ENCODE data around the gene SSMEM1. TPM values are rescaled to one million over a fixed set of nuclear protein-coding genes. Genes with fewer than 3 reads are reported as not detected.
"Not testable (repeated sequence)": the region's sequence is repeated elsewhere in the genome, so short reads cannot be mapped to it uniquely, and the experiment has no call there.

SSMEM1 gene, protein sequence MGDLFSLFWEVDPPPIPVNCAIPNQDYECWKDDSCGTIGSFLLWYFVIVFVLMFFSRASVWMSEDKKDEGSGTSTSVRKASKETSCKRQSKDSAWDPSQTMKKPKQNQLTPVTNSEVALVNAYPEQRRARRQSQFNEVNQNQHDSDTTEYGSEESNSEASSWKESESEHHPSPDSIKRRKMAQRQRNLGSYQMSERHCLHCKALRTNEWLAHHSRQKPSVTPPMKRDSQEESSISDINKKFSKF
- not detected for total RNA-seq
- long read RNA-seq = 0 reads

- intact Hi-C loops (cut with DNase I) = no loop called here
- no peak for DNase-seq
- no peak for ATAC-seq
Measured at GRCh38 chr7:130207642-130208041, at the start of gene SSMEM1. SSMEM1 (plus strand) TSS chr7:130207860; CDS start chr7:130207911, 51 bp downstream.

GRCh38 chr7:130160023-130160422, 47.6 kb upstream of the SSMEM1 start:
- DNase-seq = no peak
- no peak for ATAC-seq
- intact Hi-C loops (cut with DNase I) = no loop called here

DNA sequence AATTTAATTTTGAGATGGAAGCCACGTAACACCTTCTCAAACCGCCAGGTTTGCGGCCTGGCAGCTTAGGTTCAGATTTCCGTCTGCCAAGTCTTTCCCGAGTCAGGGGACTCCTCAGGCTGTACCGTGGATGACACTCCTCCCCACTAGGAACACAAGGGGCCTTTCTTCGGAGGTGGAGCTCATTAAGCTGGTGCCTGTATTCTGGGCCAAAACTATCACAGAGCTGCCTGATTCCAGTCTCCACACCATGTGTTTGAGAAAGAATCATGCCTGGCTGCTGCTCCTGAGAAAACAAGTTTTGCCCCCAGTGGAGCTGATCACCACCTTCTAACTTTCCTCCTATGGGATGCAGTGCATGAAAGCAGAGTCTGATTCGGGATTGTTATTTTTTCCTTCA, 47.2 kb upstream of the SSMEM1 start:
- ATAC-seq (no peak), DNase-seq (no peak)
- intact Hi-C loops (cut with DNase I) = no loop called here

- no peak for DNase-seq
- ATAC-seq = no peak
- intact Hi-C loops (cut with DNase I) = no loop called here
Measured at GRCh38 chr7:130162196-130162595, 45.5 kb upstream of the SSMEM1 start.

GRCh38 chr7:130174237-130174959, 33.3 kb upstream of the SSMEM1 start:
- no peak for DNase-seq
- no peak for ATAC-seq
- intact Hi-C loops (cut with DNase I) = no loop called here

GRCh38 chr7:130178251-130178650, 29.4 kb upstream of the SSMEM1 start:
- DNase-seq = no peak
- intact Hi-C loops (cut with DNase I) = no loop called here
- no peak for ATAC-seq

- ATAC-seq = no peak
- no peak for DNase-seq
- intact Hi-C loops (cut with DNase I) = no loop called here
Measured at GRCh38 chr7:130179631-130180030, 28.0 kb upstream of the SSMEM1 start.

DNA sequence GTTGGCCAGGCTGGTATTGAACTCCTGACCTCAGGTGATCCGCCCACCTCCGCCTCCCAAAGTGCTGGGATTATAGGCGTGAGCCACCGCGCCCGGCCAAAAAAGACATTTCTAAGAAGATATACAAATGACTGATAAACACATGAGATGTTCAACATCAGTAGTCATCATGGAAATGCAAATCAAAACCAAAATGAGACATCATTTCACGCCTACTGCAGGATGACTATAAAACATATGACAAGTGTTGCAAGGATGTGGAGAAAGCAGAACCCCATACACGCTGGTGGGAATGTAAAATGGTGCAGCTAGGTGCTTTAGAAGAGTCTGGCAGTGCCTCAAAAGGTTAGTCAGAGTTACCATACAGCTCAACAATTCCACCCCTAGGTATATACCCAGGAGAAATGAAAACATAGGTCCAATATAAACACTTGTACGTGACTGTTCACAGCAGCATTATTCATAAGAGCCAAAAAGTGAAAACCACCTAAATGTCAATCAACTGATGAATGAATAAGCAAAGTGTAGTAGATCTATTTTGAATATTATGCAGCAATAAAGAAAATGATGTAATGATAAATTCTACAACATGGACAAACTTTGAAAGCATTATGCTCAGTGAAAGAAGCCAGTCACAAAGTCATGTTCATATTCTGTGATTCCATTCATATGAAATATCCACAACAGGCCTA, 26.9 kb upstream of the SSMEM1 start:
- intact Hi-C loops (cut with DNase I) = no loop called here
- no peak for DNase-seq

GRCh38 chr7:130181263-130181605, 26.4 kb upstream of the SSMEM1 start:
- intact Hi-C loops (cut with DNase I) = no loop called here
- no peak for ATAC-seq
- no peak for DNase-seq

More for the DNA sequence above, 26.9 kb upstream of the SSMEM1 start:
- no peak for ATAC-seq

DNA sequence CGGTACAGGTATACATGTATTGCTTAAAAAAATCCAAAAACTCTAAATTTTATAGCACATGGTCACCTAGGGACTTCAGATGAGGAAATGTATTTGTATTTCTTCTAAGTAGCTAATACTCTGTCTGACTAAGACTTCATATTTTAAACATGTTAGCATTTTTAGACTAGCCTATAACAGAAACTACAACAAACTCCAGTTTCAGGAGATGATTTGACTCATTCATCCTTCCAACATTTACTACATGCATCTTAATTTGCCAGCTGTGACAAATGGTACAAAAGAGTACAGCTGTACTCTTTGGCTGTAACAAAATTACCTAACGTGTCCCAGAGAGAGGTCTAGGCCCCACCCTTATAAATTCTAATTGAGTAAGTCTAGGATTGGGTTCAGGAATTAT, 24.7 kb upstream of the SSMEM1 start:
- intact Hi-C loops (cut with DNase I) = no loop called here
- ATAC-seq (no peak), DNase-seq (no peak)

DNA sequence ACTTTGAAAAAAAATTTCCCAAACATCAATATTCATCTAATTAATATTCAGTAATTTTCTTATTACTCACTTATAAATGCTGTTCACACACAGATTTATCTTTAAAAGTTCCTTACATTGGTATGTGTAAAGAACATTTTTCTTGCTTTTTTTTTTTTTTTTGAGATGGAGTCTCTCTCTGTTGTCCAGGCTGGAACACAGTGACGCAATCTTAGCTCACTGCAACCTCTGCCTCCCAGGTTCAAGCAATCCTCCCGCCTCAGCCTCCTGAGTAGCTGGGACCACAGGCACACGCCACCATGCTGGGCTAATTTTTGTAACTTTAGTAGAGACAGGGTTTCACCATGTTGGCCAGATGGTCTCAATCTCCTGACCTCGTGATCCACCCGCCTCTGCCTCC, 23.3 kb upstream of the SSMEM1 start:
- DNase-seq; intact Hi-C loops (cut with DNase I): not testable (repeated sequence)

DNA sequence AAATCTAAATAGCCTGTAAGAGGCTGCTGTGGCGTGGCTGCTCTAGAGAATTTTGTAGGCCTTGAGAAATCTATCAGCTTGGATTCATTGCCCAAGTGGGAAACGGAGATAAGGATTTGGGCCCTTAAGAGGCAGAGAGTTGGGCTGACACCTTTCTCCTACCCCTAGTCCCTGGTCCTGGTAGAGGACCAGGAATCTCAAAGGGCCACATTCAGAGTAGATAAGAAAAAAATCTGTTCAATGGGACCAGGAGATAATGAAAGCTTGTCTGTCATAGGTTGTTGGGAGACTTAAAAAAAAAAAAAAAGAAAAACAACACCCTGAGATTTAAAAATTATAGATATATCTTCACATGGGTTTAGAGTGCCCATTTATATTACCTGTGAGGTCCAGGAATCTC, 20.3 kb upstream of the SSMEM1 start:
- intact Hi-C loops (cut with DNase I) = no loop called here
- ATAC-seq (no peak), DNase-seq (no peak)

More for the DNA sequence above, 23.3 kb upstream of the SSMEM1 start:
- not testable (repeated sequence) for ATAC-seq

- no peak for ATAC-seq
- DNase-seq = no peak
- intact Hi-C loops (cut with DNase I) = no loop called here
Measured at GRCh38 chr7:130189343-130189742, 18.3 kb upstream of the SSMEM1 start.

- no peak for ATAC-seq
- intact Hi-C loops (cut with DNase I) = no loop called here
Measured at GRCh38 chr7:130191791-130192190, 15.9 kb upstream of the SSMEM1 start.

DNA sequence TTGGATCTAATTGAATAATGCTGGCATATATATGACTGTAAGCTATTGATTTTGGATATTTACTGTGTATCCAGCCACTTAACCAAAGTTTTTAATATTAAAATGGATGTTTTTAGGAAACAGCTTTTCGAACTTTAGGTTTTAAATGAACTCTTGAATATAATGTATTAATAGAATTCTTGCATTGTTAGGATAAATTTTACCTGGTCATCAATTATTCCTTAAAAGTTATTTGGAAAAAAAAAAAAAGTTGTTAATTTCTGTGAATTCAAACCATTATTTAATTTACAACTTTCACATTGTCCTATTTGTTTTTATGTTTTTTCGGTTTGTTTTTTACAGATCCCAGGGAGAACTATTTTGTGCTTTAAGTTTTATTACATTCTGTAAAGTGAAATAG, 12.3 kb upstream of the SSMEM1 start:
- ATAC-seq (no peak), DNase-seq (no peak)
- intact Hi-C loops (cut with DNase I) = no loop called here

More at GRCh38 chr7:130191791-130192190, 15.9 kb upstream of the SSMEM1 start:
- no peak for DNase-seq

GRCh38 chr7:130196476-130196875, 11.2 kb upstream of the SSMEM1 start:
- no peak for DNase-seq
- intact Hi-C loops (cut with DNase I) = no loop called here
- ATAC-seq = no peak

- no peak for DNase-seq
- intact Hi-C loops (cut with DNase I) = no loop called here
- no peak for ATAC-seq
Measured at GRCh38 chr7:130197094-130197493, 10.6 kb upstream of the SSMEM1 start.

DNA sequence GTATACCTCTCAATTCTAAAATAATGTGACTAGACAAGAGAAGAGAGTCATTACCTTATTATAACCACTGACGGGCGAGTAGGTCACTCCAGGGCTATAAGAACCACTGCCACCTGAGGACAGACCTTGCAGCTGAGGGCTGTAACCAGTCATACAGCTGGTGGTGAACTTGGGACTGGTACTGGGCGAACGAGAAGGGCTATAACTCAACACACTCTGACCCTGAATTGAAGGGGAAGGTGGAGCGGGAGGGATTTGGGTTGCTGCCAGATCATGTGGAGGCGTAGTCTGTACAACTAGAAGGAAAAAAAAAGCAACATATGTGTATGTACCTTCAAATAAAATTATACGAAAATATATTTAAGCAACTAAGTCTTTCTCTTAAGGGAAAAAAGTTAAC, 5.9 kb upstream of the SSMEM1 start:
- ATAC-seq (no peak), DNase-seq (no peak)
- intact Hi-C loops (cut with DNase I) = no loop called here

DNA sequence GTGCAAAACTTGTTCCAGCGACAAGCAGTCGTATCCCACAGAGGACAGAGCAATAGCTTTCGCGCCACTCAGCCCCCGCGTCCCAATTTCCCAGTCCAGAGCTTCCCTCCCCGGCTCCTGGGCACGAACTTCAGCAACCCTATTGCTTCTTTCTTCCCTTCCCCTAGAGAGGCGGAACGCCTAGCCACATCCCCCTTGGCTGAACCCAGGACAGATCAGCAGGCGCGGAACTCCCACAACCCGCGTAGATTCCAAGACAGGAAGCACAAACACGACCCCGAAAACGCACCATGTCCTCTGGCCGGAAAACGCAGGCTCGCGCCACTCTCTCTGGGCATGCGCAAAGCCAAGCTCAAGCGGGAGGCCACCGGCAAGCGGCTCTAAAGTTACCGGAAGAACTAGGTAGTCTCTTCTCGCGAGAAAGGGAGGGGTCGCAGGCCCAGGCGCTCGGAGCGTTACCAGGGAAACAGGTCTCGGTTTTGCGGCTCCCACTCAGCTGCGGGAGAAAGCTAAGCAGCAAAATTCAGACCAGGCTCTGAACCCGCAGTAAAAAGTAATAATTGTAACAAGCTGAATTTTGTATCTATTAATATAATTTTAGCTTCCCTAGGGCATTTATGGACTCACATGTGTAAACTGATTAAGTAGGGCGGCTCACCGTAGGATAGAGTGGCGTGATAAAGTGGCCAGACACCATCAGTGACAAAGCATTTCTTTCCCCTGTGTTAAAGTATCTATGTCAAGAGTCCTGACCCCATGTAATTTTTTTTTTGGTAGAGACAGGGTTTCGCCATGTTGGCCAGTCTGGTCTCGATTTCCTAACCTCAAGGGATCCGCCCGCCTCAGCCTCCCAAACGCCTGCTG, 2.3 kb upstream of the SSMEM1 start, which contains the start of gene TMEM209:
TMEM209 (minus strand) TSS at position 323 of the 864 bp plus-strand sequence; CDS start at position 292, 31 bp downstream.
- ATAC-seq (peak; percentile 99), DNase-seq (peak; percentile 97)
- intact Hi-C loops (cut with DNase I) = no loop called here

Data from left cardiac atrium (tissue), 4 donors.